ENCODE measurements around the gene SLC4A11.
"Not testable (repeated sequence)": the region's sequence is repeated elsewhere in the genome, so short reads cannot be mapped to it uniquely, and the experiment has no call there.

The SLC4A11 gene

GRCh38 chr20:3227506-3227905 lies 11.5 kb downstream of the SLC4A11 start:
- DNase-seq = no peak

- DNase-seq = no peak
Observed at GRCh38 chr20:3226864-3227263, 12.1 kb downstream of the SLC4A11 start.

- no peak for DNase-seq
Observed at GRCh38 chr20:3226093-3226492, 12.9 kb downstream of the SLC4A11 start.

GRCh38 chr20:3224681-3225421 lies 14.1 kb downstream of the SLC4A11 start:
- DNase-seq = no peak

GRCh38 chr20:3223994-3224680 lies 14.9 kb downstream of the SLC4A11 start:
- no peak for DNase-seq

- no peak for DNase-seq
Observed at GRCh38 chr20:3223651-3223993, 15.4 kb downstream of the SLC4A11 start.

- peak; percentile 9 for DNase-seq
Observed at GRCh38 chr20:3222635-3223600, 16.1 kb downstream of the SLC4A11 start.

- no peak for DNase-seq
Observed at GRCh38 chr20:3221398-3222226, 17.4 kb downstream of the SLC4A11 start.

- DNase-seq = peak; percentile 59
Observed at GRCh38 chr20:3218307-3218988, 20.5 kb downstream of the SLC4A11 start.

GRCh38 chr20:3215359-3215917 lies 23.6 kb downstream of the SLC4A11 start:
- not testable (repeated sequence) for DNase-seq

- no peak for DNase-seq
Observed at GRCh38 chr20:3213226-3213625, 25.8 kb downstream of the SLC4A11 start.

GRCh38 chr20:3210346-3210745 lies 28.6 kb downstream of the SLC4A11 start:
- no peak for DNase-seq

GRCh38 chr20:3209946-3210317 lies 29.1 kb downstream of the SLC4A11 start:
- no peak for DNase-seq

GRCh38 chr20:3209257-3209945 lies 29.6 kb downstream of the SLC4A11 start, which contains the start of gene ITPA:
Gene ITPA (plus strand): TSS chr20:3209498. CDS start chr20:3209552, 54 bp downstream.
- peak; percentile 39 for DNase-seq

- no peak for DNase-seq
Observed at GRCh38 chr20:3208786-3209256, 30.2 kb downstream of the SLC4A11 start.

GRCh38 chr20:3204124-3204794 lies 34.7 kb downstream of the SLC4A11 start, which contains the start of gene DDRGK1:
Gene DDRGK1 (minus strand): TSS chr20:3204682. CDS start chr20:3204627, 55 bp downstream.
- peak; percentile 88 for DNase-seq

- DNase-seq = no peak
Observed at GRCh38 chr20:3203315-3204123, 35.5 kb downstream of the SLC4A11 start.

GRCh38 chr20:3202965-3203314 lies 36.0 kb downstream of the SLC4A11 start:
- no peak for DNase-seq

All from effector CD8-positive, alpha-beta T cell (primary cell).